ENCODE results near the gene TTBK2. TPM values are rescaled to one million over a fixed set of nuclear protein-coding genes. Genes with fewer than 3 reads are reported as not detected.

TTBK2 gene
- total and polyA plus RNA-seq, 9 donors, result 5.2 to 28.7 (median 20.2) TPM

DNA sequence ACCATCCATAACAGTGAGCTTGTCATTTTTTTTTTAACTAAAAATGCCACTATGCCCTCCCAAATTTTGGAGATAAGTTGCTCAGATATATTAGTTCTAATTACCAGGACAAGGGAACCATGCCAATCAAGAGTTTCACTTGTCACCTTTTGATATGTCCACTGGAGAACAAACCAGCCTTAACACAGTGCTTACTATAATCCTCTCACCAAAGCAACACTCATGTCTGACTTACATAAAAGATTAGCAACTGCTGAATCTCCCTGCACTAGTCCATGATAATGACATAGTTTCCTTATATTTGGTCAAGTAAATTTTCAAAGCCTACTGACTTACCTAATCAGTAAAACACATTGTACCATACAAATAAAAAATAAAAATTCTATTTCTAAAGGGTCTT is 44.4 kb downstream of the TTBK2 start:
- TF ChIP-seq EP300 (IDR thresholded peaks at IDR 0.05), result no peak
- TF ChIP-seq POLR2A (IDR thresholded peaks at IDR 0.05), result no peak
- TF ChIP-seq CTCF (IDR thresholded peaks at IDR 0.05), result no peak
- Histone ChIP-seq H3K4me3 (no peak overlapping the region), H3K27me3 (no peaks in the 10 kb centered on the region), H3K4me1 (ENCODE audit: insufficient read depth) (no peaks in the 10 kb centered on the region), H3K27ac (no peak overlapping the region), H3K9me3 (no peaks in the 10 kb centered on the region), H3K36me3 (no peaks in the 10 kb centered on the region)
- intact Hi-C loops (cut with DNase I), result no loop called here
- DNase-seq, result no peak

- TF ChIP-seq POLR2A (IDR thresholded peaks at IDR 0.05) (no peak), EP300 (IDR thresholded peaks at IDR 0.05) (no peak), CTCF (IDR thresholded peaks at IDR 0.05) (no peak)
- 95 to 99% (median 99%) methylated on average over 2 of the region's 2 CpGs for WGBS, 3 donors
- H3K27ac ChIP-seq, result no peak overlapping the region
- H3K9me3 ChIP-seq, result no peaks in the 10 kb centered on the region
- no peaks in the 10 kb centered on the region for H3K4me1 ChIP-seq (ENCODE audit: insufficient read depth)
- DNase-seq, result no peak
- intact Hi-C loops (cut with DNase I), result no loop called here
- no peak overlapping the region for H3K4me3 ChIP-seq
- H3K36me3 ChIP-seq, result no peaks in the 10 kb centered on the region
- H3K27me3 ChIP-seq, result no peaks in the 10 kb centered on the region
These were observed 51.9 kb downstream of the TTBK2 start for GRCh38 chr15:42868683-42869082.

- intact Hi-C loops (cut with DNase I), result no loop called here
- WGBS, 3 donors, result 26 to 41% (median 35%) methylated on average over 2 of the region's 2 CpGs
- TF ChIP-seq POLR2A (IDR thresholded peaks at IDR 0.05) (no peak), CTCF (IDR thresholded peaks at IDR 0.05) (no peak), EP300 (IDR thresholded peaks at IDR 0.05) (no peak)
These were observed 56.9 kb downstream of the TTBK2 start for GRCh38 chr15:42863572-42864239.

DNA sequence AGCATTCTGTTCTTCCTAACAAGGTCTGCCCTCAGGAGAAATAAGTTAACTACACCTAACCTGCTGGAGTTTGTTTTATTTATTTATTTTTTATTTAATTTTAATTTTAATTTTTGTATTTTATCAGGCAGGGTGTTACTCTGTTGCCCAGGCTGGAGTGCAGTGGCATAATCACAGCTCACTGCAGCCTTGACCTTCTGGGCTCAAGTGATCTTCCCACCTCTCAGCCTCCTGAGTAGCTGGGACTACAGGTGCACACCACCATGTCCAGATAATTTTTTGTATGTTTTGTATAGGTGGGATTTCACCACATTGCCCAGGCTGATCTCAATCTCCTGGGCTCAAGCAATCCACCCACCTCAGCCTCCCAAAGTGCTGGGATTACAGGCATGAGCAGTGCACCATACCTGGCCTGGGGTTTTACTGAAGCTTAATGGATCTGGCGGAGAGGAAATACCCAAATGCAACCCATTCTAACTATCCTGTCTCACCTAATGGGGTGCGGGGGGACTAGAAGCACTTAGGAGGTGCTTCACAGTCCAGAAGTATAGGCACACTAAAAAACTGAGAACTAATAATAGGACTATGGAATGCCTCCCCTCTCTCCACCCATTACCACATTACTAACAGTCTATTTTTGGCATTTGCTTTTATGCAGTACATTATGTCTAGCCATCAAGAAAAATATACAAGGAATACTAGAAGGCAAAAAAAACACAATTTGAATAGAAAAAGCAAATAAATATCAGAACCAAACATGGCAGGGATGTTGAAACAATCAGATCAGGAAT is 61.4 kb downstream of the TTBK2 start:
- Histone ChIP-seq H3K36me3 (no peaks in the 10 kb centered on the region), H3K4me1 (ENCODE audit: insufficient read depth) (no peaks in the 10 kb centered on the region), H3K27me3 (no peaks in the 10 kb centered on the region), H3K9me3 (no peaks in the 10 kb centered on the region), H3K4me3 (no peak overlapping the region), H3K27ac (no peak overlapping the region)
- WGBS, 3 donors, result 95 to 100% (median 97%) methylated on average over 2 of the region's 2 CpGs
- TF ChIP-seq CTCF (IDR thresholded peaks at IDR 0.05) (no peak), POLR2A (IDR thresholded peaks at IDR 0.05) (no peak), EP300 (IDR thresholded peaks at IDR 0.05) (no peak)
- no peak for DNase-seq
- intact Hi-C loops (cut with DNase I), result no loop called here

More at GRCh38 chr15:42863572-42864239, 56.9 kb downstream of the TTBK2 start:
- no peaks in the 10 kb centered on the region for H3K9me3 ChIP-seq
- no peaks in the 10 kb centered on the region for H3K36me3 ChIP-seq
- DNase-seq, result no peak
- no peaks in the 10 kb centered on the region for H3K27me3 ChIP-seq
- no peaks in the 10 kb centered on the region for H3K4me1 ChIP-seq (ENCODE audit: insufficient read depth)
- no peak overlapping the region for H3K4me3 ChIP-seq
- H3K27ac ChIP-seq, result no peak overlapping the region
